CD4-positive, alpha-beta T cell treated with Interleukin-2 at 100 ng/mL for 4 hours (primary cell): ENCODE results near the gene GRXCR2.
A peak's percentile ranks its signal among the peaks of the same experiment; 100 is the strongest.

Experiments
- DNase-seq: peaks from one replicate; pipeline ENCODE4 v3.0.0-alpha.2; 2020; ENCODE audit warnings: low spot score

GRXCR2 gene

DNA sequence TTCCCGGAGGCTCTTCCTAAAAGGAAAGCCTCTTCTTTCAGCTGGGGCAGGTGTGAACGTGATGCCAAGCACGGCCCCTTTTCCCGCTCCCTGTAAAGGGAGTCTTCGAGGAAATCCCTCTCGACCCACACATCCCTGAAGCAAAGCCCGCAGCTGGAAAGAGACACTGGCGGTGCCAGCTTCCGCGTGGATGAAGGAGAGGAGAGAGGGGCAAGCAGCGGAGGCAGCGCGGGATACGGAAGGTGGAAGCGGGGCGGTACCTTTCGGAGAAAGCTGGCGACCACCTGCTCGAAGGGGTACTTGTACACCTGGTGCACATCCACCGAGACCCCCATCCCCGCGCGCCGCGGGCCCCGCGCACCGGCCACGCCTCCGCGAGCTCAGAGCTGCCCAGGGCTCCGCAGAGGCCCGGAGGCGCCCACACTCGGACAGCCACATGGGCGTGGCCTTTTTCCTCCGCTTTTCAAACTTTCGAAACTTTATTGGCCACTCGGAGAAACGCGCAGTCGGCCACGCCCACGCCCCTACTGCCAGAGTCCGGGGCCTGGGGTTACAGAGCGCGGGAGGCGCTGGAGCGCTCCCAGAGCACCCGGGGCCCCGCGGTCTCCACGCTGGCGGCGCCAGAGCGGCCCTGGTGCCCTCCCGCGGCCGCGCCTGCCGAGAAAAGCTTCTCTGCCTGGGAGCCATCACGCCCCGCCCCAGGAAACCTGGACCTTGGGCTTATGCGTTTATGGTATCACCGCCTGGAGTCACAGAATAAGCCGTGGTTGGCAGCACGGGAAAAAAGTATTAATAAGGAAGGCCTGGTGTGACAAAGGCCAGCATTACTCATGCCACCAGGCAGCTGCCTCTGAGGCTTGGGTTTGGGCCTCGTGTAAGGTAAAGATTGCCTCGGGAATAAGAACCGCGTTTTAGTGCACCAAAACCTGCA lies 37.6 kb downstream of the GRXCR2 start, which contains the start of gene PRELID2:
Gene PRELID2 (minus strand): TSS at position 426 of the 931 bp plus-strand sequence. CDS start 91 bp downstream, at position 335.
- peak; percentile 53 for DNase-seq

DNA sequence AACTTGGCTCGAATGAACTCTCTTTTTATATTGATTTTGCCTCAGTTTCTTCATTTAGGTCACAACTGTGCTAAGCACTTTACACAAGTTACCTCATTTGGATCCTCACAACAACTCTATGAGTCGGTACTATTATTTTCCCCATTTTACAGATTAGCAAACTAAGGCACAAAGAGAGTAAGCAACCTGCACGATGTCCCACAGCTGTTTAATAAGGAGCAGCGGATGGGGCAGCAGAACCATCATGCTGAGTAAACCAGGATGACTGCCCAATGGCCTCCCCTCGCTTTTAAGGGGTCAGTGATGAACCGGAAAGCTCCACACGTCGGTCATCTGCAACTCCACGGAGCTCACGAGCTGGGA lies 38.3 kb downstream of the GRXCR2 start:
- no peak for DNase-seq

- DNase-seq: no peak
Observed at GRCh38 chr5:145833631-145834200, 39.1 kb downstream of the GRXCR2 start.

- DNase-seq: no peak
Observed at GRCh38 chr5:145830594-145830993, 42.2 kb downstream of the GRXCR2 start.

DNA sequence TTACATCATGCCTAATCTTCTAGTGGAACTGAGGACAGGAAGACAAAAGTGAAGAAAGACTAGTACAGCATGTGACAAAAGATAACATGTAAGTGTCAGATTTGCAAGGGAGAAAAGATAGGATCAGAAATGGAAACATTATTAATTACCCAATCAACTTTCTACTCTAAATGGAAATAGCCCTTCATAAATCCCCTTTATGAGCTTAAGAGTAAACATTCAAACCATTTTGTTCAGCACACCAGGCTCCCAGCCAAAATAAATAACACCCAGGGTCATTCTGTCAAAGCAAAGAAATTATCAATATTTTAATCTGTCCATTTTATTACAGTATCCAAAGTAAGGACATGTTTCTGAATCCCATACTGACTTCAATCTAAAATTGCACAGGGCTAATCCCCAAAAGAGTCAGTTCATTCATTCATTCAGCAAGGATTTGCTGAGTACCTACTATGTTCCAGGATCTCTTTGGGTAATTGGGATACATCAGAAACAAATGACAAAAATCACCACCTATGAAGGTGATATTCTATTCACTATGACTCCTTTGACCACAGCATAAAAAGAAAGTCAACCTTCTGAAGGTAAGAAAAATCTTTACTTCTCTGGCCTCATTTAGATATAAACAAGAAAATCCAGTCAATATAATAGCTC lies 43.0 kb downstream of the GRXCR2 start:
- DNase-seq: no peak

DNA sequence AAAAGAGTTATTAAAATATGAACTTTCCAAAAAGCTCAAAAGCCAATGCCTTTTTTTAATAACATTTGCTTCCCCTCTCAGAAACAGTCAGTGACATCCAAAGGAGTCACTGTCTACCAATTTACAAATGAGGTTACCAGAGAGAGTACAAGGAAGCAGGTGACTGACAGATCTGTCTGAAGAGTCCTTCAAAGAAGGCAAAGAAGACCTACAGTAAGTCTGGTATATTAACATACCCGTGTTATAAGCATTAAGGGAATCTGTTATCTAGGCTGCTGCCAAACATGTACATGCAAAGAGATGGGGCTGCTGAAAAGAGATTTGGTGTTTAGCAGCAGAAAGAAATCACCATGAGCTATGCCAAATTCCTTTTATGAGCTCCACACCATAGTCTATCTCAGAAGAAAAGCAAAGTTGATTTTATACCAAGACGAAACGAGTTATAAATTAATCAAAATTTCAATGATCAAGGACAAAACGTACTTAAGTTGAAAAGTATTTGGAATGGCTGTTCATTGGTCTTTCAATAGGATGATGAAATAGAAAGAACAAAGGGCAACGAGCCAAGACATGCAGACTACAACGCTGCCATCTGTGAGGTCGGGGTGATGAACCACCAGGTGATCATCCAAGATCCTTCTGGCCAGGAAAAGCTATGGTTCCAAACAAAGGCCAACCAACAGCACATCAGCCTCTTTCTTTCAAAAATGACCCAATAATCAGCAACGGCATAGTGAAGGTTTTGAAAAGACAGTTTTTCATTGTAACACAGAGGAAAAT lies 45.7 kb downstream of the GRXCR2 start:
- DNase-seq: no peak

GRCh38 chr5:145825751-145826180 lies 47.0 kb downstream of the GRXCR2 start:
- peak; percentile 42 for DNase-seq

GRCh38 chr5:145824040-145824439 lies 48.8 kb downstream of the GRXCR2 start:
- DNase-seq: no peak

DNA sequence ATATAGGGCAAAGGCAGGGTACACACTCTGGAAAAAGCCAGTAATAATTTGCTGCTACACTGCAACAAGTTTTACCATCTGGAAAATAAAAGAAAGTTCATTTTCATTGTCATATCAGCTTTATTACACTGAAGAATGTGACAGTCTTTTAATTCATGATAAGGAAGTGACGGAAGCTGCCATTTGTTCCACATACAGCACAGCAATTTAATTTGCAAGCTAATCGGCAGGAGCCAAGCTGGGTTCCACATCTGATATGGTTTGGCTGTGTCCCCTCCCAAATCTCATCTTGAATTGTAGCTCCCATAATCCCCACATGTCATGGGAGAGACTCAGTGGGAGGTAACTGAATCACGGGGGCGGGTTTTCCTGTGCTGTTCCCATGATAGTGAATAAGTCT lies 54.2 kb downstream of the GRXCR2 start:
- no peak for DNase-seq

DNA sequence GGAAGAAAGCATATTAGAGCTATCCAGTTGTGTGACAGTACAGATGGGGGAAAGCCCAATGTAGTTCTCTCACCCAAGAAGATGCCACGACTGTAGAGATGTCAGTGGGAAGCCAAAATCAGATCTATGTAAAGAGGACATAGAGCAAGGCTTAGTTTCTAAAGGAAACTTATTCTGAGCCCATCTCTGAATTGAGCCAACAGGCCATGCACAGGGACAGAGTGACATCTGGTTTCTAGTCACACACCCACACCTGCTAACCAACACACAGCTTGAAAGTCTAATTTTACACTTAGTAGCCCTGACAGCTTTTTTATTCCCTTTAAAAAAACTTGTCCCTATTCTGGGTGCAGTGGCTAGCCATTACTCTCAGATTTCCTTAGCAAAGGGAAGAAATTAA lies 59.9 kb downstream of the GRXCR2 start:
- no peak for DNase-seq

- no peak for DNase-seq
Observed at GRCh38 chr5:145811834-145812625, 60.8 kb downstream of the GRXCR2 start.
